ENCODE results near the gene ATL3.

The ATL3 gene, protein sequence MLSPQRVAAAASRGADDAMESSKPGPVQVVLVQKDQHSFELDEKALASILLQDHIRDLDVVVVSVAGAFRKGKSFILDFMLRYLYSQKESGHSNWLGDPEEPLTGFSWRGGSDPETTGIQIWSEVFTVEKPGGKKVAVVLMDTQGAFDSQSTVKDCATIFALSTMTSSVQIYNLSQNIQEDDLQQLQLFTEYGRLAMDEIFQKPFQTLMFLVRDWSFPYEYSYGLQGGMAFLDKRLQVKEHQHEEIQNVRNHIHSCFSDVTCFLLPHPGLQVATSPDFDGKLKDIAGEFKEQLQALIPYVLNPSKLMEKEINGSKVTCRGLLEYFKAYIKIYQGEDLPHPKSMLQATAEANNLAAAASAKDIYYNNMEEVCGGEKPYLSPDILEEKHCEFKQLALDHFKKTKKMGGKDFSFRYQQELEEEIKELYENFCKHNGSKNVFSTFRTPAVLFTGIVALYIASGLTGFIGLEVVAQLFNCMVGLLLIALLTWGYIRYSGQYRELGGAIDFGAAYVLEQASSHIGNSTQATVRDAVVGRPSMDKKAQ

DNA sequence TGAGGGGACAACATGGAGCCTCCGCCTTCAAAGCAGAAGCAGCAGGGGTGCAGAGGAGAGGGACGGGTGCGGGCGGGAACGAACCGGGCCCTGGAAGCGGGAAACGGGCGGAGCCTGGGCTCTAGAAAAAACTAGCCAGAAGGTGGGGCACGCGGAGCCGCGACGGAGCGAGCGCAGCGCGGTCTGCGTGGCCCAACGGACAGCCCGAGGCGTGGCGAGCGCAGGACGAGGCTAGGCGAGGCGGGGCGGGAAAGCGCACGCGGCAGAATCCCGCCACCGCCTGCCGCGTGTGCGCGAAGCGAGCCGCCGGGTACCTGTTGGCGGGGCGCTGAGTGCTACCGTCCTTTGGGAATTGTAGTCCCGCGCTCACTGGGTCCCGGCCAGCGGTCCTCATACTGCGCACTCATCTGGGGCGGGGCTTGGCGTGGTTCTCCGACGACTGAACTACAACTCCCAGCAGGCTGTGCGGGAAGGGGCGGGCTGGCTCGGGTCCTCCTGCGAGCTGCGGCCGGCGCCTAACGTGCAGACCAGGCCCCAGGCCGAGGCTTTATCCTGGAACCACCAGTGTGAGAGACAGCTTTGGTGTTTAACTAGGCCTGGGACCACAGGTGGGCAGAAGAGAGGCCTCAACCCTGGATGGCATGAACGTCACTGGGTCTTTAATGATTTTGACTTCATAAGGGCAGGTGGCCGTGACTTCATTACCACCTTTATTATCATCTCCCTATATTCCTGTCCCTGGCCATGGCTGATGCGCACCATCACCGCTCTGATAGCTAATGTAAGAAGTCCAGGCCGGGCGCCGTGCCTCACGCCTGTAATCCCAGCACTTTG is at the start of gene ATL3:
Gene ATL3, minus strand, starts transcription at position 55 of the 834 bp plus-strand sequence. Its CDS starts 41 bp downstream, at position 14.
- Mint-ChIP-seq H3K4me1 (ENCODE audit: low read depth) (peaks cover 44% of the 10 kb centered on the region), H3K36me3 (ENCODE audit: low read depth) (peaks cover 4% of the 10 kb centered on the region), H3K27me3 (no peaks in the 10 kb centered on the region), H3K4me3 (peak within 1 kb of the TSS; percentile 81), H3K9me3 (no peaks in the 10 kb centered on the region), H3K27ac (peak within 1 kb of the TSS; percentile 84)

DNA sequence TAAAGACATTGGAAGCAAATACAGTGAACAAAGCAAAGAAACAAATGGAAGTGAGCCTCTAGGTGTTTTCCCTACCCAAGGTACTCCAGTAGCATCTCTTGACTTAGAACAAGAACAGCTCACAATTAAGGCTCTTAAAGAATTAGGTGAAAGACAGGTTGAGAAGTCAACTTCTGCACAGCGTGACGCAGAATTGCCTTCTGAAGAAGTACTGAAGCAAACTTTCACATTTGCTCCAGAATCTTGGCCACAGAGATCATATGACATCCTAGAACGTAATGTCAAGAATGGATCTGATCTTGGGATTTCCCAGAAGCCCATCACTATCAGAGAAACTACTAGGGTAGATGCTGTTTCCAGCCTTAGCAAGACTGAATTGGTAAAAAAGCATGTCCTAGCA is 49.4 kb upstream of the ATL3 start:
- Mint-ChIP-seq H3K4me3 (no peak overlapping the region), H3K27ac (no peak overlapping the region), H3K4me1 (ENCODE audit: low read depth) (no peaks in the 10 kb centered on the region), H3K27me3 (no peaks in the 10 kb centered on the region), H3K9me3 (no peaks in the 10 kb centered on the region), H3K36me3 (ENCODE audit: low read depth) (peaks cover 9% of the 10 kb centered on the region)

DNA sequence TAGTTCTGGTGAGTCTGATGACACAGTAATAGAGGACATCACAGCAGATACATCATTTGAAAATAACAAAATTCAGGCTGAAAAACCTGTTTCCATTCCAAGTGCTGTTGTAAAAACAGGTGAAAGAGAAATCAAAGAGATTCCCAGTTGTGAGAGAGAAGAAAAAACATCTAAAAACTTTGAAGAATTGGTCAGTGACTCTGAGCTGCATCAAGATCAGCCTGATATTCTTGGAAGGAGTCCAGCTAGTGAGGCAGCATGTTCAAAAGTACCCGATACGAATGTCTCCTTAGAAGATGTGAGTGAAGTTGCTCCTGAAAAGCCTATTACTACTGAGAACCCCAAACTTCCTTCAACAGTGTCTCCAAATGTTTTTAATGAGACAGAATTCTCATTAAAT is 48.8 kb upstream of the ATL3 start:
- Mint-ChIP-seq H3K4me3 (no peak overlapping the region), H3K27ac (no peak overlapping the region), H3K9me3 (no peaks in the 10 kb centered on the region), H3K27me3 (no peaks in the 10 kb centered on the region), H3K36me3 (ENCODE audit: low read depth) (peaks cover 9% of the 10 kb centered on the region), H3K4me1 (ENCODE audit: low read depth) (no peaks in the 10 kb centered on the region)

DNA sequence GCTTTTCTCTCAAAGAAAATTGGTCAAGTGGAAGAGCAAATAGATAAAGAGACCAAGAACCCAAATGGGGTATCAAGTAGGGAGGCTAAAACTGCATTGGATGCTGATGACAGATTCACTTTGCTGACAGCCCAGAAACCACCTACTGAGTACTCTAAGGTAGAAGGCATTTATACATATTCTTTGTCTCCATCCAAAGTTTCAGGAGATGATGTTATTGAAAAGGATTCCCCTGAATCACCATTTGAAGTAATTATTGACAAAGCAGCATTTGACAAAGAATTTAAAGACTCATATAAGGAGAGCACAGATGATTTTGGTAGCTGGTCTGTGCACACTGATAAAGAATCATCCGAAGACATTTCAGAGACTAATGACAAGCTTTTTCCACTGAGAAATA is 47.8 kb upstream of the ATL3 start:
- Mint-ChIP-seq H3K4me3 (no peak overlapping the region), H3K27ac (no peak overlapping the region), H3K27me3 (no peaks in the 10 kb centered on the region), H3K9me3 (no peaks in the 10 kb centered on the region), H3K4me1 (ENCODE audit: low read depth) (no peaks in the 10 kb centered on the region), H3K36me3 (ENCODE audit: low read depth) (peaks cover 9% of the 10 kb centered on the region)

DNA sequence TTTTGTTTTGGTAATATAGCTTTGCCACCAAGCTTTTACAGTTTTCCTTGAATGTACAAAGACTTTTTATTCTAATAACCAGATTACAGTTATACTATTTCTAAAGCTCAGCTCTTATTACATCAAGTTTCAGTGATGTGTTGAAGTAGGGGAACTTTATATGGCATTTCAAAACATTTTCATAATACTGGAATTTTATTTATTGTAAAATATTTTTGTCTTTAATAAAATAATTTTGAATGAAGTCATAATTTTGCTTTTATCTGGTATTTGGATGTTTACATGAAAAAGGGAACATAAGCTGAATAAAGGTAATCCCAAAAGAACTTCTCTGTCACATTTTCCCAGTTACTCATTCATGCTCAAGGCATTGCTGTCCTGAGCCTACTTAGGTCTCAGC is 44.9 kb upstream of the ATL3 start:
- Mint-ChIP-seq H3K27me3 (no peaks in the 10 kb centered on the region), H3K9me3 (no peaks in the 10 kb centered on the region), H3K36me3 (ENCODE audit: low read depth) (peaks cover 9% of the 10 kb centered on the region), H3K4me3 (no peak overlapping the region), H3K27ac (no peak overlapping the region), H3K4me1 (ENCODE audit: low read depth) (peaks cover 4% of the 10 kb centered on the region)

DNA sequence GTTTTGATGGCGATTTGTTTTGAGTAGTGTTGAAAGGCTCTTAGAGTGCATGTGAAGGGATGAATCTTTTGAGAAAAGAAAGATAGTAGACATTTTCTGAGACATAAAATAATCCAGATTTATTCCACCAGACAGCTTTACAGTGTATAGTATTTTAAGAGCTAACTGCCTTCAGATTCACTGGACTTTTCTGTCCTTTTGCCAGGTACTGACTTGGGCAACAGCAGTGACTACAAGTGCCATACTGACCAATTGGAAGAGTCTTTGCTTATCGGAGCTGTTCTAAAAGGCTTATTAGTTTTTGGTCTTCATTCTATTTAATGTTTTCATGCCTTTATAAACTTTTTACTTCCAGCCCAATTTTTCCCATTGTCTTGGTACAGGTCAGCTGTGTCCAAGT is 42.6 kb upstream of the ATL3 start:
- peaks cover 6% of the 10 kb centered on the region for H3K36me3 Mint-ChIP-seq (ENCODE audit: low read depth)
- H3K27ac Mint-ChIP-seq = no peak overlapping the region
- no peaks in the 10 kb centered on the region for H3K27me3 Mint-ChIP-seq
- H3K4me3 Mint-ChIP-seq = no peak overlapping the region
- no peaks in the 10 kb centered on the region for H3K9me3 Mint-ChIP-seq
- peaks cover 4% of the 10 kb centered on the region for H3K4me1 Mint-ChIP-seq (ENCODE audit: low read depth)

DNA sequence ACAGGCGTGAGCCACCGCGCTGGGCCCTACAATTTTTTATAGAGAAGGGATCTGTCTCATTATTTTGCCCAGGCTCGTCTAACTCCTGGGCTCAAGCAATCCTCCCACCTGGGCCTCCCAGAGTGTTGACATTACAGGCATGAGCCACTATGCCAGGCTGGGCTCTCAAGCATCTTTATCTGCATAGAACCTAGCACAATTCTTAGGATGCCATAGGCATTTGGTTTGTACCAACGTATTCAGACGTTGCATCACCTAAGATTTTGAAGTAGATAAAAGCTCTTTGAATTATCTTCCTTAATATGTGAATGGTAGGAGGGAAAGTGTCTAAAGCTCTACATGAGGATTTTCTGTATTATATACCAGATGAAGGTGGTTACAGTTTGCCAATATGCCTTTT is 40.7 kb upstream of the ATL3 start:
- peaks cover 4% of the 10 kb centered on the region for H3K4me1 Mint-ChIP-seq (ENCODE audit: low read depth)
- no peaks in the 10 kb centered on the region for H3K9me3 Mint-ChIP-seq
- H3K27me3 Mint-ChIP-seq = no peaks in the 10 kb centered on the region
- H3K27ac Mint-ChIP-seq = no peak overlapping the region
- H3K36me3 Mint-ChIP-seq (ENCODE audit: low read depth) = no peaks in the 10 kb centered on the region
- H3K4me3 Mint-ChIP-seq = no peak overlapping the region

DNA sequence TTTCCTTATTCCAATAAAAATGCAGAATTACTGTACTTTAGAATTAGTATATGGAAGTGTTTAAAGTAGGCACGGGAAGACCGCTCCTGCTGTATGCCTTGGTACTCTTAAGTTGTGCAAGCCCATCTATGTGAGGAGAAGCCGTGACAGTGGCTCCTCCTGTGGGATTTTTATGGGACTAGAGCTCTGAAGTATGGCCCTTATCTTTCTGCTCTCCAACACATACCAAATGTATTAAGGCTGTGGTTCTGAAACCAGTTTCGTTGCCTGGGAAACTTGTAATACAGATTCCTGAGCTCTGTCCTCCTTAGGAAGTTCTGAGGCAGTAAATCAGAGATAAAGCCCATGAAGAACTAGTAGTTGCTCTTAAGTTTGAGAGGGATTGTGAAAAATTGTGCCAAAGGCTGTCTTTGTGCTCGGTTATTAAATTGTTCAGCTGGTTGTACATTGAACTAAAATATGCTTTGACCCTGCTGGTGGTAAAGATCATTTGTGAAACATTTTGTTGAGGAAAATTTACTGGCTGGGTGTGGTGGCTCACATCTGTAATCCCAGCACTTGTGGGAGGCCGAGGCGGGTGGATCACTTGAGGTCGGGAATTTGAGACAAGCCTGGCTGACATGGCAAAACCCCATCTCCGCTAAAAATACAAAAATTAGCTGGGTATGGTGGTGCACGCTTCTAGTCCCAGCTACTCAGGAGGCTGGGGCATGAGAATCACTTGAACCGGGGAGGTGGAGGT is 39.5 kb upstream of the ATL3 start:
- Mint-ChIP-seq H3K27me3 (no peaks in the 10 kb centered on the region), H3K27ac (no peak overlapping the region), H3K4me3 (no peak overlapping the region), H3K4me1 (ENCODE audit: low read depth) (peaks cover 4% of the 10 kb centered on the region), H3K36me3 (ENCODE audit: low read depth) (no peaks in the 10 kb centered on the region), H3K9me3 (no peaks in the 10 kb centered on the region)

DNA sequence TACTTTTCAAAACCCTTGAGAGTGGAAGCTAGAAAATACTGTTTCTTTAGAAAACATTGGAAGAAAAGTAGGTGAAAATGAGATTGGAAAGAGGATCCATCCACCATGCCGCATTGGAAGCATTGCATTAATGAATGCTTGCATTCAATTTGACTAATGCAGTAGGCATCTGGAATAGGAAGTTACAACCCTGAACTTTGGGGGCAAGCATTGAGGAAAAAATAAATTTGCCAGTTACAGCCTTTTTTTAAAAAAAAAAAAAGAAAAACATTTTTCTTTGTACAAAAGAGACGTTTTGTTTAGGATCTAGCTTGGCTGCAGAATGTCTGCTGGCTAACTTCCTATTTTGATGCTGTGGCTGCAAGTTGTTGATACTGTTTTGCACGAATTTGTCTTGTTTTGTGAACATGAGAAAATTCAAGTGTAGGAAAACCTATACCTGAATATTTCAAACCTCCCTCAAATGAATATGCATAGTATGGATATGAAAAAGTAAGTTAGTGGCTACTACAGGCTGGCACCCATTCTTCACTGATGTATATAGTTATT is 38.2 kb upstream of the ATL3 start:
- Mint-ChIP-seq H3K4me3 (no peak overlapping the region), H3K36me3 (ENCODE audit: low read depth) (no peaks in the 10 kb centered on the region), H3K9me3 (no peaks in the 10 kb centered on the region), H3K4me1 (ENCODE audit: low read depth) (peaks cover 4% of the 10 kb centered on the region), H3K27me3 (no peaks in the 10 kb centered on the region), H3K27ac (no peak overlapping the region)

DNA sequence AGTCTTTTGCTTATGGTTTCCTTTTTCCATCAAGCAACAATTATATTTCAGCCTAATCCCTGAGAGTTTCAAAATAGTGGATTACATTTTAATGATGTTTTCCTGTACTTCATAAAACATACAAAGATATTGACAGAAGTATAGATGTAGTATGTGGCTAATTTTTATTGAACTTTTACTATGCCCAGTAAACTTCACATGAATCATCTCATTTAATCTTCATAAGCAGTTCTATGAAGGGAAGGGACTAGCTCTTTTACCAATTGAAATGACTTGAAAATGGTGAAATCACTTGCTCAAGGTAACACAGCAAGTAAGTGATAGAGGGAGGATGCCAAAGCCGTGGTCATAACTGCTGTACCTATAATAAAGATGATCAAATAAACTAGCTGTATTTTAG is 37.6 kb upstream of the ATL3 start:
- Mint-ChIP-seq H3K27ac (no peak overlapping the region), H3K36me3 (ENCODE audit: low read depth) (no peaks in the 10 kb centered on the region), H3K4me1 (ENCODE audit: low read depth) (peaks cover 4% of the 10 kb centered on the region), H3K27me3 (no peaks in the 10 kb centered on the region), H3K4me3 (no peak overlapping the region), H3K9me3 (no peaks in the 10 kb centered on the region)

DNA sequence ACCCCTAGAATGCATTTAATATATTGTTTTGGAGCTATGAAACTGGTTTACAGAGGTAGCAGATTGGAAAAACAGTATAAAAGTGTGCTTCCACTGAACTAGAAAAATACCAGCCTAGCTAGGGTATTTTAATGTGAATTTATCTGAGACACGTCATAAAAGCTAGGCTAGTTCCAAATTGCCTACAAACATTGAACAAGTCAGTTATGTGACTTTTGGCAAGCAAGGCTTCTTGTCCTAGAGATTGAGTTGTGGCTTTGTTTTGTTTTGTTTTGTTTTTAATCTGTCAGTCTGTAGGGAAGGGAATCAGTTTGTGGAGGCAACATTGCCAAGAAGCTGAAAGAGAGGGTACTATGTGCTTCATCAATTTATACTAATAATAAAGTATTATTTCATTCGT is 34.4 kb upstream of the ATL3 start:
- no peaks in the 10 kb centered on the region for H3K9me3 Mint-ChIP-seq
- H3K4me3 Mint-ChIP-seq = no peak overlapping the region
- H3K27me3 Mint-ChIP-seq = no peaks in the 10 kb centered on the region
- H3K4me1 Mint-ChIP-seq (ENCODE audit: low read depth) = peaks cover 8% of the 10 kb centered on the region
- peaks cover 3% of the 10 kb centered on the region for H3K36me3 Mint-ChIP-seq (ENCODE audit: low read depth)
- H3K27ac Mint-ChIP-seq = no peak overlapping the region

DNA sequence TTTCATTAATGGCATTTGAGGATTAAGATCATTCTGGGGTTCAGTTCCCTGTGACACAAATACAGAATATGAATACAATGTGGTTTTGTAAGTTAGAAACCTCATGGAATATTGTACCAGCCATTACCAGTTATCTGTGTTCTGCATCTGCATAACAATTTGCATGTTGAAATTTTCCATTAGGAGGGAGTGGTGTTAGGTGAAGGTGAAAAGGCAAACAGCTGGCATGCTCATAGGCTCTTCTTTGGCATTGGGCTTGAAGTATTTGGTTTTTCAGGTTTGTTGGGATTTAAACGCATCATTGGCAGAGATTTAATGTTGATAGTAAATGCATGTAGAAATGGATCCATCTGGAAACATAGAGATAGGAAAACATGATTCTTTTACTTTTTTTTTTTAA is 28.7 kb upstream of the ATL3 start:
- H3K4me3 Mint-ChIP-seq = no peak overlapping the region
- peaks cover 20% of the 10 kb centered on the region for H3K4me1 Mint-ChIP-seq (ENCODE audit: low read depth)
- H3K27me3 Mint-ChIP-seq = no peaks in the 10 kb centered on the region
- H3K27ac Mint-ChIP-seq = no peak overlapping the region
- no peaks in the 10 kb centered on the region for H3K9me3 Mint-ChIP-seq
- peaks cover 7% of the 10 kb centered on the region for H3K36me3 Mint-ChIP-seq (ENCODE audit: low read depth)

DNA sequence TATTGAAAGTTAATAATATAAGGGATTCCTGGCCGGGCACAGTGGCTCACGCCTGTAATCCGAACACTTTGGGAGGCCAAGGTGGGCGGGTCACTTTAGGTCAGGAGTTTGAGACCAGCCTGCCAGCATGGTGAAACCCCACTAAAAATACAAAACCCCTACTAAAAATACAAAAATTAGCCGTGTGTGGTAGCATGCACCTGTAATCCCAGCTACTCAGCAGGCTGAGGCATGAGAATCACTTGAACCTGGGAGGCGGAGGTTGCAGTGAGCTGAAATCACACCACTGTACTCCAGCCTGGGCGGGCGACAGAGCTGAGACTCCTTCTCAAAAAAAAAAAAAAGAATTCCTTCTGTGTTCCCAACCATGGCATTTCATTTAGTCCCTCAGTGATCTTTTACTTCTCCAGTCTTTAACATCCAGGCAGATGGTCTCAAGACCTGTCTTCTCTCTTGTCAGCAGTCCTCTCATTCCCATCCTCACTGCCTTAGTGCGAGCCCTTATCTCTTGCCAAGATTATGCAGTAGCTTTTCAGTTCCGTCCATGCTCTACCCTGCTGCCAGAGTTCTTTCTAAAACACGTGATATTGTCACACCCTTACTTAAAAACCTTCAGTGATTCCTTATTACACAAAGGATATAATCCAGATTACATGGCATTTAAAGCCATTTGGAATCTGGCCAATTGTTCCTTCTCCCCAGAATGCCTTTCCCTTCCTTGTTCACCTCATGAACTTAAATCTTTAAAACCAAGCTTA is 28.0 kb upstream of the ATL3 start:
- Mint-ChIP-seq H3K27ac (no peak overlapping the region), H3K4me3 (no peak overlapping the region), H3K4me1 (ENCODE audit: low read depth) (peaks cover 20% of the 10 kb centered on the region), H3K9me3 (no peaks in the 10 kb centered on the region), H3K36me3 (ENCODE audit: low read depth) (peaks cover 7% of the 10 kb centered on the region), H3K27me3 (no peaks in the 10 kb centered on the region)

DNA sequence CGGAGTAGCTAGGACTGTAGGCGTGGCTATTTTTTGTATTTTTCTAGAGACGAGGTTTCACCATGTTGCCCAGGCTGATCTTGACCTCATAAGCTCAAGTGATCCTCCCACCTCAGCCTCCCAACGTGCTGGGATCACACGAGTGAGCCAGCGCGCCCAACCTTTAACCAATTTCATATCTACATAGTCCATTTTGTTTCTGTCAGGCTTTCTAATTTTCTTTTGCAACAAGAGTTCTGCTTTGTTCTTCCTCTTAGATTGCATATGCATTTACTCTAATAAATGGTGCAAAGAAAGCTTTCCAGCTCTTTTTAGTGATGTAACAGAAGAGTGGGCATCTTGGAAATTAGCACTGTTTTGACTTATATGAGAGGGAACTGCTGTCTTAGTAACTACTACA is 23.4 kb upstream of the ATL3 start:
- H3K27me3 Mint-ChIP-seq = no peaks in the 10 kb centered on the region
- H3K4me1 Mint-ChIP-seq (ENCODE audit: low read depth) = peaks cover 8% of the 10 kb centered on the region
- H3K4me3 Mint-ChIP-seq = no peak overlapping the region
- H3K27ac Mint-ChIP-seq = no peak overlapping the region
- H3K9me3 Mint-ChIP-seq = no peaks in the 10 kb centered on the region
- H3K36me3 Mint-ChIP-seq (ENCODE audit: low read depth) = peaks cover 4% of the 10 kb centered on the region

Measured in stimulated activated naive CD8-positive, alpha-beta T cell treated with anti-CD3 and anti-CD28 coated beads, Interleukin-15, Interleukin-2, amounts not matched to agents 100 ng/mL and 50 ng/mL, for 24 hours (primary cell).